Omental fat pad (tissue), 4 donors: ENCODE data around the gene ARSA. TPM values are rescaled to one million over a fixed set of nuclear protein-coding genes. Genes with fewer than 3 reads are reported as not detected.

Experiments
- ATAC-seq: fragments of 150-250 bp; one replicate; pipeline ENCODE4 v1.9.1; 2016; ENCODE audit warnings: mild to moderate bottlenecking, moderate library complexity; ENCODE audit not compliant: low FRiP score
- DNase-seq: peaks from one replicate; pipeline ENCODE4 v3.0.0-alpha.2; 2019; ENCODE audit warnings: low spot score
- total RNA-seq, 4 donors: library from RNA; depleted of rRNA; stranded (reverse); fragments of >200 nt; gene quantifications; one replicate each; pipeline ENCODE4 v1.1.0, GENCODE V29; 2016
- TF ChIP-seq, protein P1 (sequence below), 3 donors: fragments of 450-650 bp; IDR thresholded peaks; one replicate each; pipeline ENCODE4 v1.5.1; 2016 to 2017; ENCODE audit warnings: antibody characterized with exemption in 3 of 3, mild to moderate bottlenecking in 3 of 3, moderate library complexity in 2 of 3

ARSA gene
- total RNA-seq, 4 donors from 2014 or later, result 29.9 to 43.5 (median 36.1) TPM

DNA sequence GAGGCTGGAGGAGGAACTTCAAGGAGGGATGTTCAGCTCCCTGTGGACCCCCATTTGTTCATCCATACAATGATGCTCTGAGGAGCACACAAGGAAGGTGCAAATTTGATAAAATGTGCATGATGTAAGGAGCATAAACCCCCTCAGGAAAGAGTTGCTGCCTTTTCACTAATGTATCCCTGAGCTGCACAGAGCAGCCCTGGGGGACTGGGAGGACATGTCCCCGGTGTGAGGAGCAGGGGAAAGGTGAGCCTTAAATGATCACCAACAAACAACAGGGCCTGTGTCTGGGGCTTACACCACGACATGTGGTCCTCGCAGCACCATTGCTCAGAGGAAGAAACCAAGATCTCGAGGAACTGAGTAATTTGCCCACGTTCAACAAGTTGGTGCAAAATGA is 30.9 kb downstream of the ARSA start:
- ATAC-seq (no peak), DNase-seq (no peak)
- TF ChIP-seq, protein P1, sequence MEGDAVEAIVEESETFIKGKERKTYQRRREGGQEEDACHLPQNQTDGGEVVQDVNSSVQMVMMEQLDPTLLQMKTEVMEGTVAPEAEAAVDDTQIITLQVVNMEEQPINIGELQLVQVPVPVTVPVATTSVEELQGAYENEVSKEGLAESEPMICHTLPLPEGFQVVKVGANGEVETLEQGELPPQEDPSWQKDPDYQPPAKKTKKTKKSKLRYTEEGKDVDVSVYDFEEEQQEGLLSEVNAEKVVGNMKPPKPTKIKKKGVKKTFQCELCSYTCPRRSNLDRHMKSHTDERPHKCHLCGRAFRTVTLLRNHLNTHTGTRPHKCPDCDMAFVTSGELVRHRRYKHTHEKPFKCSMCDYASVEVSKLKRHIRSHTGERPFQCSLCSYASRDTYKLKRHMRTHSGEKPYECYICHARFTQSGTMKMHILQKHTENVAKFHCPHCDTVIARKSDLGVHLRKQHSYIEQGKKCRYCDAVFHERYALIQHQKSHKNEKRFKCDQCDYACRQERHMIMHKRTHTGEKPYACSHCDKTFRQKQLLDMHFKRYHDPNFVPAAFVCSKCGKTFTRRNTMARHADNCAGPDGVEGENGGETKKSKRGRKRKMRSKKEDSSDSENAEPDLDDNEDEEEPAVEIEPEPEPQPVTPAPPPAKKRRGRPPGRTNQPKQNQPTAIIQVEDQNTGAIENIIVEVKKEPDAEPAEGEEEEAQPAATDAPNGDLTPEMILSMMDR (IDR thresholded peaks at IDR 0.05), result no peak

DNA sequence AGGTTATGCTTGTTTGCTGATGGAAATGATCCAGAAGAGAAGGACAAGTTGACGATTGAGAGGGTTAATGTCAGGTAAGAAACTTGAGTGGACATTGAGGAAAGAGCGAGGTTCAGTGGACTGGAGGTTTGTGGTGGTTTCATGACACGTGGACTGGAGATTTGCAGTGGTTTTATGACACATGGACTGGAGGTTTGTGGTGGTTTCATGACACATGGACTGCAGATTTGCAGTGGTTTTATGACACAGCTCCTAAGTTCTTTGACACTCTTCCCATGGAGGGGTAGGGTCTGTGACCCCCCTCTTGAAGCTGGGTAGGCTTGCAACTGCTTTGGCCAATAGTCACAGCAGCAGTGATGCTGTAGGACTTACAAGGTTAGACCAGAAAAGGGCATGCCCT is 32.8 kb downstream of the ARSA start:
- TF ChIP-seq, protein P1 (IDR thresholded peaks at IDR 0.05), result no peak
- ATAC-seq (no peak), DNase-seq (no peak)

DNA sequence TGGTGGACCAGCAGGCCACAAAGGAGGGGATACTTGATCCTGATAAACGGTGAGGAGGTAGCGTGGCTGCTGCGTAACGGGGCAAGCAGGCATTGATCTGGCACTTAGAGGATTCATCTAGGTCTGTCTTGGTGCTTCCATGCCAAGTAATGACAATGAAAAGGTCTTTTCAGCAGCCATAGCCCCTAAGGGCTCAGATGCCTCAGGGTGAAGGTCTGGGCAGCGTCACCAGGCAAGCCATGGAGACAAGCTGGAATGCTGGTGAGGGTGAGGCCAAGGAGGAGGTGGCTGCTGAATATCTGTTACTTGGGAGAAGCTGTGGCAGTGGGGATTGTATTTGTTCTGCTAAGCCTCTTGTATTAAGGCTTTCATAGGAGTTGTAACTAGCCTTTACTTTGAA is 40.5 kb downstream of the ARSA start:
- DNase-seq (no peak), ATAC-seq (no peak)
- TF ChIP-seq, protein P1 (IDR thresholded peaks at IDR 0.05), result no peak

DNA sequence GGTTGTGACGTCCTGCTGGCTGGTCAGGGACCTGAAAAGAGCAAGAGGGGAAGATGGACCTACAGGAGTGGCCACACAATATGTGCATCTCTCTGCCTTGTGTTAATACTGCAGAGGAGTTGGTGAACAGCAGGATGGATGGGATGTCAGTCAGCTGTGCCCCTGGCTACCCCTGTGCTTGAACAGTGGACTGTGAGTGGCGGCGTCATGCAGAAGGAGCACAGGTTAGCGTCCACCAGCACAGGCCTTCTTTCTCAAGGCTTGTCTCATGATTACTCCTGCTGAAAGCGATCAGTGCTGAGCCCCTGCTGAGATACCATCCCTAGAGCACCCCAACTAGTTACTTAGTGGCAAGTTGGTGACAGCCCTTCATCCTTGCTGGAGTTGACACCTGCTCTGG is 41.5 kb downstream of the ARSA start:
- DNase-seq (no peak), ATAC-seq (no peak)
- TF ChIP-seq, protein P1 (IDR thresholded peaks at IDR 0.05), result no peak

DNA sequence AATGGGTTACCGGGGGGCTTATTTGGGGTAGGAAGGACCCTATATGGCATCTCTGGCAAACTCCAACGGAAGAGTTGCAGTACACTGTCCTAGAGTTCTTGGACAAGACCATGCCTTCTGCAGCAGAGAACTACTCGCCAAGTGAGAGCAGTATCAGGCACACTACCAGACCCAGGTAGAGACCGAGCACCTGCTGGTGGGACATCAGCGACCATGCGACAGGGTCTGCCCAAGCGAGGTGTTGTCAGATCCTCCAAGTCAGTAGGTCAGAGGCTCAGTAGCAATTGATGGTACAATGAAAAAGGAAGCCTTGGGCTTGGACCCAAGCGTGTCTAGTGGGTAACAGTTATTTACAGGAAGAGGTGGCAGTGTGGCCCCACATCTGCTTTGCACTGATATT is 42.2 kb downstream of the ARSA start:
- TF ChIP-seq, protein P1 (IDR thresholded peaks at IDR 0.05), result no peak
- ATAC-seq, result no peak
- no peak for DNase-seq

DNA sequence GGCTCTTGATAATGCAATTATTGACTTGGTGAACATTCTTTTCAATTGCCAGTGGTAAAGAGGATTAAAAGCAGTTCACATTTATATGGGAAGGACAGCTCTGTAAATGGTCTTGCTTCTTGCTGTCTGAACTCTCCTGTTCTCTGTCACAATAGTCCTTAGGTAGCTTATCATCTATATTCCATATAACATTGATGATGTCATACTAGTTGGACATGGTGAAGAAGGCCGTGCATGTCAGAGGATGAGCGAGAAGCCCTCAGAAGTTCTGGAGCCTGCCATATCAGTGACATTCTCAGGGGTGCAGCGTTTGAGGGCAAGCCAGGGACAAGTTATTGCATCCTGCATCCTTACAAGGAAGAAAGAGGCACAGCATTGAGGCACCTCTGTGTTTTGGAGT is 42.7 kb downstream of the ARSA start:
- TF ChIP-seq, protein P1 (IDR thresholded peaks at IDR 0.05), result no peak
- DNase-seq (no peak), ATAC-seq (no peak)

DNA sequence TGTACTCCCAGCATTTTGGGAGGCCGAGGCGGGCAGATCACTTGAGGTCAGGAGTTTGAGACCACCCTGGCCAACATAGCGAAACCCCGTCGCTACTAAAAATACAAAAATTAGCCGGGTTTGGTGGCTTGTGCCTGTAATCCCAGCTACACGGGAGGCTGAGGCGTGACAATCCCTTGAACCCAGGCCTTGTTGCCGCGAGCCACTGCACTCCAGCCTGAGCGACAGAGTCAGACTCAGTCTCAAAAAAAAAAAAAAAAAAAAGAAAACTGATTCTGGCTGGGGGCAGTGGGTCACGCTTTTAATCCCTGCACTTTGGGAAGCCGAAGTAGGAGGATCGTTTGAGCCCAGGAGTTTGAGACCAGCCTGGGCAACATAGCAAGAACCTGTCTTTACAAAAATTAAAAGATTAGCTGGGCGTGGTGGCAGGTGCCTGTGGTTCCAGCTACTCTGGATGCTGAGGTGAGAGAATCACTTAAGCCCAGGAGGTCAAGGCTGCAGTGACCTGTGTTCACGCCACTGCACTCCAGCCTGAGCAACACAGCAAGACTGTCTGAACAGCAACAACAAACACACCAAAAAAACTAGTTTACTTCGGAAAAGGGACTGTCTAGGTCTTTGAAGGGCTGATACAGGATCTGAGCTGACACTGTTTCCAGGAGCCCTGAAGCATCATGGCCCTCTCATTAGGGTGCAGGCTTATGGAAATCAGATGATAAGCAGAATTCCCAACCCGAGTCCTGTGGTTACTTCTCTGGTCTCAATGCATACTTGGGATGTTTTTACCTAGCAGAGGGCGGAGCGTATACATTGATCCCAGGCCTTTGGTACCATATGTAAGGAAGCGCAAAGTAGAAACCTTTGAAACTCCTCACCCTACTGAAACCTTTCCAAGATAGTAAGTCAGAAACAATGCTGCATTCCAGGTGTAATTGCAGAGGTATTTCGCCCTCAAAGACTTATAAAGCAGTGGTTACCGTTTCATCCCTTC is 43.6 kb downstream of the ARSA start:
- DNase-seq, result no peak
- TF ChIP-seq, protein P1 (IDR thresholded peaks at IDR 0.05), result no peak
- ATAC-seq, result no peak
